ENCODE measurements around the gene ZNF385A.

GRCh38 chr12:54333420-54334034, 51.0 kb downstream of the ZNF385A start:
- TF ChIP-seq CTCF (IDR thresholded peaks at IDR 0.05) (no peak), POLR2A (IDR thresholded peaks at IDR 0.05) (no peak)
